Measurements from ENCODE around the gene SH3TC2.
"Not testable (repeated sequence)": the region's sequence is repeated elsewhere in the genome, so short reads cannot be mapped to it uniquely, and the experiment has no call there.

SH3TC2 gene

GRCh38 chr5:149063017-149063687, at the start of gene SH3TC2:
Gene SH3TC2, minus strand, starts transcription at chr5:149063062. Its CDS starts 40 bp downstream, at chr5:149063022.
- H3K27ac Mint-ChIP-seq = no peak within 1 kb of the TSS
- peaks cover 10% of the 10 kb centered on the region for H3K27me3 Mint-ChIP-seq (ENCODE audit: low read depth)
- H3K4me1 Mint-ChIP-seq (ENCODE audit: low read depth) = no peaks in the 10 kb centered on the region

GRCh38 chr5:149110406-149110805, 47.5 kb upstream of the SH3TC2 start:
- peaks cover 2% of the 10 kb centered on the region for H3K27me3 Mint-ChIP-seq (ENCODE audit: low read depth)
- no peak for DNase-seq (ENCODE audit: low spot score)
- no peak overlapping the region for H3K4me3 Mint-ChIP-seq
- no peak overlapping the region for H3K27ac Mint-ChIP-seq
- H3K36me3 Mint-ChIP-seq (ENCODE audit: low read depth) = no peaks in the 10 kb centered on the region
- H3K9me3 Mint-ChIP-seq = no peaks in the 10 kb centered on the region
- H3K4me1 Mint-ChIP-seq (ENCODE audit: low read depth) = no peaks in the 10 kb centered on the region

More at GRCh38 chr5:149063017-149063687, at the start of gene SH3TC2:
- H3K4me3 Mint-ChIP-seq = no peak within 1 kb of the TSS
- no peaks in the 10 kb centered on the region for H3K9me3 Mint-ChIP-seq
- DNase-seq (ENCODE audit: low spot score) = no peak
- no peaks in the 10 kb centered on the region for H3K36me3 Mint-ChIP-seq (ENCODE audit: low read depth)

GRCh38 chr5:149108651-149109280, 45.9 kb upstream of the SH3TC2 start:
- Mint-ChIP-seq H3K27ac (no peak overlapping the region), H3K27me3 (ENCODE audit: low read depth) (peaks cover 2% of the 10 kb centered on the region), H3K4me3 (no peak overlapping the region), H3K36me3 (ENCODE audit: low read depth) (no peaks in the 10 kb centered on the region), H3K4me1 (ENCODE audit: low read depth) (no peaks in the 10 kb centered on the region), H3K9me3 (no peaks in the 10 kb centered on the region)
- no peak for DNase-seq (ENCODE audit: low spot score)

- Mint-ChIP-seq H3K4me1 (ENCODE audit: low read depth) (peaks cover 3% of the 10 kb centered on the region), H3K4me3 (no peak overlapping the region), H3K9me3 (peaks cover 37% of the 10 kb centered on the region), H3K36me3 (ENCODE audit: low read depth) (peaks cover 2% of the 10 kb centered on the region), H3K27me3 (ENCODE audit: low read depth) (peaks cover 22% of the 10 kb centered on the region), H3K27ac (no peak overlapping the region)
- no peak for DNase-seq (ENCODE audit: low spot score)
Observed at GRCh38 chr5:149100331-149100730, 37.5 kb upstream of the SH3TC2 start.

- H3K9me3 Mint-ChIP-seq = peaks cover 37% of the 10 kb centered on the region
Observed at GRCh38 chr5:149099920-149100319, 37.1 kb upstream of the SH3TC2 start.

GRCh38 chr5:149094996-149095395, 32.1 kb upstream of the SH3TC2 start:
- H3K9me3 Mint-ChIP-seq = peaks cover 27% of the 10 kb centered on the region
- H3K36me3 Mint-ChIP-seq (ENCODE audit: low read depth) = peaks cover 2% of the 10 kb centered on the region
- H3K4me1 Mint-ChIP-seq (ENCODE audit: low read depth) = peaks cover under 1% of the 10 kb centered on the region
- no peak overlapping the region for H3K27ac Mint-ChIP-seq
- no peak for DNase-seq (ENCODE audit: low spot score)
- H3K27me3 Mint-ChIP-seq (ENCODE audit: low read depth) = peaks cover 3% of the 10 kb centered on the region
- H3K4me3 Mint-ChIP-seq = no peak overlapping the region

More at GRCh38 chr5:149099920-149100319, 37.1 kb upstream of the SH3TC2 start:
- H3K36me3 Mint-ChIP-seq (ENCODE audit: low read depth) = peaks cover 2% of the 10 kb centered on the region
- peaks cover 22% of the 10 kb centered on the region for H3K27me3 Mint-ChIP-seq (ENCODE audit: low read depth)
- no peak for DNase-seq (ENCODE audit: low spot score)
- H3K4me1 Mint-ChIP-seq (ENCODE audit: low read depth) = peaks cover 3% of the 10 kb centered on the region
- no peak overlapping the region for H3K27ac Mint-ChIP-seq
- H3K4me3 Mint-ChIP-seq = no peak overlapping the region

GRCh38 chr5:149093625-149094024, 30.8 kb upstream of the SH3TC2 start:
- Mint-ChIP-seq H3K9me3 (peaks cover 13% of the 10 kb centered on the region), H3K27me3 (ENCODE audit: low read depth) (peaks cover 3% of the 10 kb centered on the region), H3K27ac (no peak overlapping the region), H3K4me3 (no peak overlapping the region), H3K4me1 (ENCODE audit: low read depth) (no peaks in the 10 kb centered on the region), H3K36me3 (ENCODE audit: low read depth) (peaks cover 1% of the 10 kb centered on the region)
- no peak for DNase-seq (ENCODE audit: low spot score)

- no peak overlapping the region for H3K4me3 Mint-ChIP-seq
- H3K9me3 Mint-ChIP-seq = no peaks in the 10 kb centered on the region
- DNase-seq (ENCODE audit: low spot score) = no peak
- no peaks in the 10 kb centered on the region for H3K4me1 Mint-ChIP-seq (ENCODE audit: low read depth)
- no peaks in the 10 kb centered on the region for H3K36me3 Mint-ChIP-seq (ENCODE audit: low read depth)
- H3K27ac Mint-ChIP-seq = no peak overlapping the region
- no peaks in the 10 kb centered on the region for H3K27me3 Mint-ChIP-seq (ENCODE audit: low read depth)
Observed at GRCh38 chr5:149089796-149090195, 26.9 kb upstream of the SH3TC2 start.

- Mint-ChIP-seq H3K4me3 (no peak overlapping the region), H3K27ac (no peak overlapping the region), H3K36me3 (ENCODE audit: low read depth) (no peaks in the 10 kb centered on the region), H3K27me3 (ENCODE audit: low read depth) (no peaks in the 10 kb centered on the region), H3K9me3 (no peaks in the 10 kb centered on the region), H3K4me1 (ENCODE audit: low read depth) (no peaks in the 10 kb centered on the region)
- DNase-seq (ENCODE audit: low spot score) = no peak
Observed at GRCh38 chr5:149088686-149089085, 25.8 kb upstream of the SH3TC2 start.

- H3K4me3 Mint-ChIP-seq = no peak overlapping the region
- peaks cover 10% of the 10 kb centered on the region for H3K4me1 Mint-ChIP-seq (ENCODE audit: low read depth)
- DNase-seq (ENCODE audit: low spot score) = no peak
- no peaks in the 10 kb centered on the region for H3K9me3 Mint-ChIP-seq
- no peak overlapping the region for H3K27ac Mint-ChIP-seq
- H3K36me3 Mint-ChIP-seq (ENCODE audit: low read depth) = no peaks in the 10 kb centered on the region
- H3K27me3 Mint-ChIP-seq (ENCODE audit: low read depth) = peaks cover 19% of the 10 kb centered on the region
Observed at GRCh38 chr5:149083846-149084245, 21.0 kb upstream of the SH3TC2 start.

- Mint-ChIP-seq H3K9me3 (no peaks in the 10 kb centered on the region), H3K27me3 (ENCODE audit: low read depth) (peaks cover 22% of the 10 kb centered on the region), H3K27ac (no peak overlapping the region), H3K4me1 (ENCODE audit: low read depth) (peaks cover 10% of the 10 kb centered on the region), H3K4me3 (no peak overlapping the region), H3K36me3 (ENCODE audit: low read depth) (no peaks in the 10 kb centered on the region)
- DNase-seq (ENCODE audit: low spot score) = no peak
Observed at GRCh38 chr5:149082271-149082670, 19.4 kb upstream of the SH3TC2 start.

- peak overlapping the region; percentile 0 for H3K4me3 Mint-ChIP-seq
- H3K27ac Mint-ChIP-seq = peak overlapping the region; percentile 9
- H3K36me3 Mint-ChIP-seq (ENCODE audit: low read depth) = no peaks in the 10 kb centered on the region
- no peak for DNase-seq (ENCODE audit: low spot score)
- no peaks in the 10 kb centered on the region for H3K9me3 Mint-ChIP-seq
- H3K4me1 Mint-ChIP-seq (ENCODE audit: low read depth) = peaks cover 10% of the 10 kb centered on the region
- H3K27me3 Mint-ChIP-seq (ENCODE audit: low read depth) = peaks cover 22% of the 10 kb centered on the region
Observed at GRCh38 chr5:149080294-149080693, 17.4 kb upstream of the SH3TC2 start.

- Mint-ChIP-seq H3K27ac (peak overlapping the region; percentile 9), H3K4me1 (ENCODE audit: low read depth) (peaks cover 10% of the 10 kb centered on the region), H3K9me3 (no peaks in the 10 kb centered on the region), H3K27me3 (ENCODE audit: low read depth) (peaks cover 22% of the 10 kb centered on the region), H3K36me3 (ENCODE audit: low read depth) (no peaks in the 10 kb centered on the region), H3K4me3 (peak overlapping the region; percentile 0)
- no peak for DNase-seq (ENCODE audit: low spot score)
Observed at GRCh38 chr5:149079883-149080282, 17.0 kb upstream of the SH3TC2 start.

- not testable (repeated sequence) for H3K9me3 Mint-ChIP-seq; H3K27ac Mint-ChIP-seq; DNase-seq (ENCODE audit: low spot score); H3K27me3 Mint-ChIP-seq (ENCODE audit: low read depth); H3K4me1 Mint-ChIP-seq (ENCODE audit: low read depth); H3K4me3 Mint-ChIP-seq; H3K36me3 Mint-ChIP-seq (ENCODE audit: low read depth)
Observed at GRCh38 chr5:149074071-149074470, 11.2 kb upstream of the SH3TC2 start.
